Measurements from ENCODE around the gene KRT86. TPM values are rescaled to one million over a fixed set of nuclear protein-coding genes. Genes with fewer than 3 reads are reported as not detected.

KRT86 gene
- total and polyA plus RNA-seq, 2 of the 13 experiments (the other 11 are each of a cell fraction or from before 2014, with no cell fraction given): not detected

DNA sequence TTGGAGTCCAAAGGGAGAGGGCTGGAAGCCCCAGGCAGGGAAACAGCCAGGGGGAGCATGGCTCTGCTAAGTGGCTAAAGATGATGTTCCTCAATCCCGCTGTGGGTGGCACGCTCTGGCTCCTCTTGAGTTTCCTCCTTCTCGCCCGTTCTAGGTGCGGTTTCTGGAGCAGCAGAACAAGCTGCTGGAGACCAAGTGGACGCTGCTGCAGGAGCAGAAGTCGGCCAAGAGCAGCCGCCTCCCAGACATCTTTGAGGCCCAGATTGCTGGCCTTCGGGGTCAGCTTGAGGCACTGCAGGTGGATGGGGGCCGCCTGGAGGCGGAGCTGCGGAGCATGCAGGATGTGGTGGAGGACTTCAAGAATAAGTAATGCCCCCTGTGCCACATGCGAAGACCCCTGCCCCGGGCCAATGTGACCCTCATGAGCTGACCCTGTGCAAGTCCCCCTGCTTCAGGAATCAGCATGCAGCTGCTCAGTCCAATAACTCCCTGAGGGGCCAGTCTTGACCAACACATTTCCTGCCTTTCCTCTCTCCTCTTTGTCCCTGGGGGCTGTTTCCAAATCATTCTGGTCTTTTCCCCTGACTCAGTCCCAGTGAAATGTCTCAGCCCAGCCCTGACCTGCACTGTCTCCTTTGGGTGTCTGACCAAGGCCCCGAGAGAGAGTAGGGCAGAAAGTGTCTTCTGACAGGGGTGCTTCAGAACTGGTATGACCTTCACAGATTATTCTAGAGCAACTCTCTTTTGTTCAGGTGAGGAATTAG is 39.3 kb upstream of the KRT86 start (continued):
- TF ChIP-seq, protein P1, sequence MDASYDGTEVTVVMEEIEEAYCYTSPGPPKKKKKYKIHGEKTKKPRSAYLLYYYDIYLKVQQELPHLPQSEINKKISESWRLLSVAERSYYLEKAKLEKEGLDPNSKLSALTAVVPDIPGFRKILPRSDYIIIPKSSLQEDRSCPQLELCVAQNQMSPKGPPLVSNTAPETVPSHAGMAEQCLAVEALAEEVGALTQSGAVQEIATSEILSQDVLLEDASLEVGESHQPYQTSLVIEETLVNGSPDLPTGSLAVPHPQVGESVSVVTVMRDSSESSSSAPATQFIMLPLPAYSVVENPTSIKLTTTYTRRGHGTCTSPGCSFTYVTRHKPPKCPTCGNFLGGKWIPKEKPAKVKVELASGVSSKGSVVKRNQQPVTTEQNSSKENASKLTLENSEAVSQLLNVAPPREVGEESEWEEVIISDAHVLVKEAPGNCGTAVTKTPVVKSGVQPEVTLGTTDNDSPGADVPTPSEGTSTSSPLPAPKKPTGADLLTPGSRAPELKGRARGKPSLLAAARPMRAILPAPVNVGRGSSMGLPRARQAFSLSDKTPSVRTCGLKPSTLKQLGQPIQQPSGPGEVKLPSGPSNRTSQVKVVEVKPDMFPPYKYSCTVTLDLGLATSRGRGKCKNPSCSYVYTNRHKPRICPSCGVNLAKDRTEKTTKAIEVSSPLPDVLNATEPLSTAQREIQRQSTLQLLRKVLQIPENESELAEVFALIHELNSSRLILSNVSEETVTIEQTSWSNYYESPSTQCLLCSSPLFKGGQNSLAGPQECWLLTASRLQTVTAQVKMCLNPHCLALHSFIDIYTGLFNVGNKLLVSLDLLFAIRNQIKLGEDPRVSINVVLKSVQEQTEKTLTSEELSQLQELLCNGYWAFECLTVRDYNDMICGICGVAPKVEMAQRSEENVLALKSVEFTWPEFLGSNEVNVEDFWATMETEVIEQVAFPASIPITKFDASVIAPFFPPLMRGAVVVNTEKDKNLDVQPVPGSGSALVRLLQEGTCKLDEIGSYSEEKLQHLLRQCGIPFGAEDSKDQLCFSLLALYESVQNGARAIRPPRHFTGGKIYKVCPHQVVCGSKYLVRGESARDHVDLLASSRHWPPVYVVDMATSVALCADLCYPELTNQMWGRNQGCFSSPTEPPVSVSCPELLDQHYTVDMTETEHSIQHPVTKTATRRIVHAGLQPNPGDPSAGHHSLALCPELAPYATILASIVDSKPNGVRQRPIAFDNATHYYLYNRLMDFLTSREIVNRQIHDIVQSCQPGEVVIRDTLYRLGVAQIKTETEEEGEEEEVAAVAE (CRISPR knock-in tag; IDR thresholded peaks at IDR 0.05; ENCODE audit: borderline replicate concordance): no peak
- TF ChIP-seq ZNF780A (CRISPR knock-in tag; IDR thresholded peaks at IDR 0.05) (no peak), ZNF430 (CRISPR knock-in tag; IDR thresholded peaks at IDR 0.05) (no peak), EED (CRISPR knock-in tag; IDR thresholded peaks at IDR 0.05) (no peak), ZNF354B (CRISPR knock-in tag; IDR thresholded peaks at IDR 0.05) (no peak), ZKSCAN5 (CRISPR knock-in tag; IDR thresholded peaks at IDR 0.05) (no peak), ZNF343 (CRISPR knock-in tag; IDR thresholded peaks at IDR 0.05) (no peak), CBX2 (IDR thresholded peaks at IDR 0.05; ENCODE audit: low read depth, low read length) (no peak), CBX2 (CRISPR knock-in tag; IDR thresholded peaks at IDR 0.05; ENCODE audit: low read depth) (no peak), ATF7 (IDR thresholded peaks at IDR 0.05) (no peak), ATF7 (CRISPR knock-in tag; IDR thresholded peaks at IDR 0.05) (no peak), NFIB (CRISPR knock-in tag; IDR thresholded peaks at IDR 0.05; ENCODE audit: borderline replicate concordance) (no peak)
- TF ChIP-seq, protein P2, sequence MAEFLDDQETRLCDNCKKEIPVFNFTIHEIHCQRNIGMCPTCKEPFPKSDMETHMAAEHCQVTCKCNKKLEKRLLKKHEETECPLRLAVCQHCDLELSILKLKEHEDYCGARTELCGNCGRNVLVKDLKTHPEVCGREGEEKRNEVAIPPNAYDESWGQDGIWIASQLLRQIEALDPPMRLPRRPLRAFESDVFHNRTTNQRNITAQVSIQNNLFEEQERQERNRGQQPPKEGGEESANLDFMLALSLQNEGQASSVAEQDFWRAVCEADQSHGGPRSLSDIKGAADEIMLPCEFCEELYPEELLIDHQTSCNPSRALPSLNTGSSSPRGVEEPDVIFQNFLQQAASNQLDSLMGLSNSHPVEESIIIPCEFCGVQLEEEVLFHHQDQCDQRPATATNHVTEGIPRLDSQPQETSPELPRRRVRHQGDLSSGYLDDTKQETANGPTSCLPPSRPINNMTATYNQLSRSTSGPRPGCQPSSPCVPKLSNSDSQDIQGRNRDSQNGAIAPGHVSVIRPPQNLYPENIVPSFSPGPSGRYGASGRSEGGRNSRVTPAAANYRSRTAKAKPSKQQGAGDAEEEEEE (CRISPR knock-in tag; IDR thresholded peaks at IDR 0.05; ENCODE audit: borderline replicate concordance): no peak
- TF ChIP-seq, protein P3, sequence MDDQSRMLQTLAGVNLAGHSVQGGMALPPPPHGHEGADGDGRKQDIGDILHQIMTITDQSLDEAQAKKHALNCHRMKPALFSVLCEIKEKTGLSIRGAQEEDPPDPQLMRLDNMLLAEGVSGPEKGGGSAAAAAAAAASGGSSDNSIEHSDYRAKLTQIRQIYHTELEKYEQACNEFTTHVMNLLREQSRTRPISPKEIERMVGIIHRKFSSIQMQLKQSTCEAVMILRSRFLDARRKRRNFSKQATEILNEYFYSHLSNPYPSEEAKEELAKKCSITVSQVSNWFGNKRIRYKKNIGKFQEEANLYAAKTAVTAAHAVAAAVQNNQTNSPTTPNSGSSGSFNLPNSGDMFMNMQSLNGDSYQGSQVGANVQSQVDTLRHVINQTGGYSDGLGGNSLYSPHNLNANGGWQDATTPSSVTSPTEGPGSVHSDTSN (CRISPR knock-in tag; IDR thresholded peaks at IDR 0.05; ENCODE audit: borderline replicate concordance): no peak

Measured in HepG2 (cell line).